Measurements from ENCODE around the gene TNFSF15. TPM values are rescaled to one million over a fixed set of nuclear protein-coding genes. Genes with fewer than 3 reads are reported as not detected.
A peak's percentile ranks its signal among the peaks of the same experiment; 100 is the strongest.

The TNFSF15 gene
- total RNA-seq, 2 experiments from 2014 or later, result 2.0 to 2.5 TPM

- DNase-seq, result no peak
- peaks cover 40% of the 10 kb centered on the region for H3K36me3 Mint-ChIP-seq (ENCODE audit: low read depth)
- CTCF ChIA-PET, result no interaction called here
- H3K4me3 Mint-ChIP-seq, result no peak overlapping the region
- peaks cover 17% of the 10 kb centered on the region for H3K9me3 Mint-ChIP-seq
- H3K27ac Mint-ChIP-seq, result no peak overlapping the region
- no peaks in the 10 kb centered on the region for H3K4me1 Mint-ChIP-seq
- POLR2A ChIA-PET, result no interaction called here
- H3K27me3 Mint-ChIP-seq, result no peaks in the 10 kb centered on the region
Measured at GRCh38 chr9:114792396-114792795, 13.4 kb downstream of the TNFSF15 start.

GRCh38 chr9:114791736-114792135, 14.1 kb downstream of the TNFSF15 start:
- Mint-ChIP-seq H3K4me1 (no peaks in the 10 kb centered on the region), H3K36me3 (ENCODE audit: low read depth) (peaks cover 40% of the 10 kb centered on the region), H3K9me3 (peaks cover 17% of the 10 kb centered on the region), H3K4me3 (no peak overlapping the region), H3K27me3 (no peaks in the 10 kb centered on the region), H3K27ac (no peak overlapping the region)
- CTCF ChIA-PET, result no interaction called here
- POLR2A ChIA-PET, result no interaction called here
- DNase-seq, result no peak

GRCh38 chr9:114791312-114791711, 14.5 kb downstream of the TNFSF15 start:
- Mint-ChIP-seq H3K36me3 (ENCODE audit: low read depth) (peaks cover 40% of the 10 kb centered on the region), H3K9me3 (peaks cover 17% of the 10 kb centered on the region), H3K27me3 (no peaks in the 10 kb centered on the region), H3K27ac (no peak overlapping the region), H3K4me3 (no peak overlapping the region), H3K4me1 (no peaks in the 10 kb centered on the region)
- no peak for DNase-seq
- CTCF ChIA-PET, result interaction anchor here (1.3 kb wide), 1 partner anchor 10 kb away, joined by 3 read pairs; no protein-coding TSS in a partner anchor
- POLR2A ChIA-PET, result no interaction called here

GRCh38 chr9:114790521-114790920, 15.3 kb downstream of the TNFSF15 start:
- H3K36me3 Mint-ChIP-seq (ENCODE audit: low read depth), result peaks cover 40% of the 10 kb centered on the region
- H3K4me3 Mint-ChIP-seq, result no peak overlapping the region
- CTCF ChIA-PET, result interaction anchor here (0.6 to 1.3 kb wide), 5 partner anchors 9 to 72 kb away, joined by 3 to 6 read pairs (median 3); no protein-coding TSS in a partner anchor
- DNase-seq, result no peak
- H3K27me3 Mint-ChIP-seq, result no peaks in the 10 kb centered on the region
- POLR2A ChIA-PET, result no interaction called here
- peaks cover 12% of the 10 kb centered on the region for H3K9me3 Mint-ChIP-seq
- H3K27ac Mint-ChIP-seq, result no peak overlapping the region
- no peaks in the 10 kb centered on the region for H3K4me1 Mint-ChIP-seq

- ChIA-PET POLR2A (no interaction called here), CTCF (no interaction called here)
- no peak overlapping the region for H3K27ac Mint-ChIP-seq
- no peak for DNase-seq
- H3K4me3 Mint-ChIP-seq, result no peak overlapping the region
- no peaks in the 10 kb centered on the region for H3K27me3 Mint-ChIP-seq
- H3K36me3 Mint-ChIP-seq (ENCODE audit: low read depth), result peaks cover 40% of the 10 kb centered on the region
- H3K4me1 Mint-ChIP-seq, result no peaks in the 10 kb centered on the region
- peaks cover 7% of the 10 kb centered on the region for H3K9me3 Mint-ChIP-seq
Measured at GRCh38 chr9:114789006-114789405, 16.8 kb downstream of the TNFSF15 start.

- Mint-ChIP-seq H3K4me3 (no peak overlapping the region), H3K27ac (no peak overlapping the region), H3K4me1 (no peaks in the 10 kb centered on the region), H3K36me3 (ENCODE audit: low read depth) (peaks cover 34% of the 10 kb centered on the region), H3K27me3 (no peaks in the 10 kb centered on the region), H3K9me3 (peaks cover 9% of the 10 kb centered on the region)
- DNase-seq, result no peak
- ChIA-PET POLR2A (no interaction called here), CTCF (no interaction called here)
Measured at GRCh38 chr9:114787781-114788498, 17.9 kb downstream of the TNFSF15 start.

- CTCF ChIA-PET, result no interaction called here
- Mint-ChIP-seq H3K27ac (no peak overlapping the region), H3K4me1 (no peaks in the 10 kb centered on the region), H3K27me3 (no peaks in the 10 kb centered on the region), H3K4me3 (no peak overlapping the region), H3K9me3 (peaks cover 9% of the 10 kb centered on the region), H3K36me3 (ENCODE audit: low read depth) (peaks cover 28% of the 10 kb centered on the region)
- POLR2A ChIA-PET, result no interaction called here
- no peak for DNase-seq
Measured at GRCh38 chr9:114787214-114787613, 18.6 kb downstream of the TNFSF15 start.

GRCh38 chr9:114785866-114786650, 19.8 kb downstream of the TNFSF15 start:
- Mint-ChIP-seq H3K9me3 (peaks cover 9% of the 10 kb centered on the region), H3K36me3 (ENCODE audit: low read depth) (peaks cover 18% of the 10 kb centered on the region), H3K4me3 (no peak overlapping the region), H3K27ac (no peak overlapping the region), H3K4me1 (no peaks in the 10 kb centered on the region), H3K27me3 (no peaks in the 10 kb centered on the region)
- POLR2A ChIA-PET, result no interaction called here
- DNase-seq, result no peak
- CTCF ChIA-PET, result interaction anchor here (0.7 to 0.9 kb wide), 2 partner anchors 16 to 1918 kb away, joined by 3 to 4 read pairs; no protein-coding TSS in a partner anchor

GRCh38 chr9:114784721-114785279, 21.0 kb downstream of the TNFSF15 start:
- CTCF ChIA-PET, result interaction anchor here (0.5 to 1.1 kb wide), 2 partner anchors 104 to 124 kb away, joined by 3 to 4 read pairs; no protein-coding TSS in a partner anchor
- POLR2A ChIA-PET, result interaction anchor here (0.6 kb wide), 1 partner anchor 35 kb away, joined by 3 read pairs; no protein-coding TSS in a partner anchor

GRCh38 chr9:114782586-114782985, 23.3 kb downstream of the TNFSF15 start:
- Mint-ChIP-seq H3K9me3 (peaks cover 9% of the 10 kb centered on the region), H3K27me3 (peaks cover 3% of the 10 kb centered on the region), H3K36me3 (ENCODE audit: low read depth) (no peaks in the 10 kb centered on the region), H3K27ac (no peak overlapping the region), H3K4me3 (no peak overlapping the region), H3K4me1 (peaks cover 4% of the 10 kb centered on the region)
- POLR2A ChIA-PET, result no interaction called here
- CTCF ChIA-PET, result interaction anchor here (0.8 to 1.3 kb wide), 3 partner anchors 12 to 22 kb away, joined by 3 to 4 read pairs (median 4); no protein-coding TSS in a partner anchor
- DNase-seq, result no peak

More at GRCh38 chr9:114784721-114785279, 21.0 kb downstream of the TNFSF15 start:
- Mint-ChIP-seq H3K27ac (no peak overlapping the region), H3K9me3 (peaks cover 9% of the 10 kb centered on the region), H3K36me3 (ENCODE audit: low read depth) (peaks cover 6% of the 10 kb centered on the region), H3K4me3 (no peak overlapping the region), H3K4me1 (no peaks in the 10 kb centered on the region), H3K27me3 (no peaks in the 10 kb centered on the region)
- DNase-seq, result no peak

- Mint-ChIP-seq H3K36me3 (ENCODE audit: low read depth) (peaks cover 4% of the 10 kb centered on the region), H3K27ac (no peak overlapping the region), H3K4me1 (peaks cover 28% of the 10 kb centered on the region), H3K4me3 (no peak overlapping the region), H3K9me3 (peaks cover 13% of the 10 kb centered on the region), H3K27me3 (peaks cover 7% of the 10 kb centered on the region)
- CTCF ChIA-PET, result interaction anchor here (1.8 kb wide), 1 partner anchor 111 kb away, joined by 4 read pairs; no protein-coding TSS in a partner anchor
- DNase-seq, result no peak
- POLR2A ChIA-PET, result no interaction called here
Measured at GRCh38 chr9:114779352-114779845, 26.4 kb downstream of the TNFSF15 start.

- Mint-ChIP-seq H3K27ac (no peak overlapping the region), H3K36me3 (ENCODE audit: low read depth) (peaks cover 5% of the 10 kb centered on the region), H3K4me1 (peaks cover 31% of the 10 kb centered on the region), H3K27me3 (peaks cover 7% of the 10 kb centered on the region), H3K4me3 (no peak overlapping the region), H3K9me3 (peaks cover 11% of the 10 kb centered on the region)
- peak; percentile 43 for DNase-seq
- ChIA-PET CTCF (interaction anchor here (1.5 kb wide), 1 partner anchor 12 kb away, joined by 3 read pairs; no protein-coding TSS in a partner anchor), POLR2A (no interaction called here)
Measured at GRCh38 chr9:114777821-114778609, 27.8 kb downstream of the TNFSF15 start.
